ENCODE results near the gene FCRLA.
A peak's percentile ranks its signal among the peaks of the same experiment; 100 is the strongest.
"Not testable (repeated sequence)": the region's sequence is repeated elsewhere in the genome, so short reads cannot be mapped to it uniquely, and the experiment has no call there.

Gene FCRLA

GRCh38 chr1:161706113-161706481 is 932 bp upstream of the FCRLA start:
- DNase-seq (ENCODE audit: low read depth in 2 of 2): no peak

- no peak for DNase-seq (ENCODE audit: low read depth in 2 of 2)
Observed at GRCh38 chr1:161707503-161707902, 474 bp downstream of the FCRLA start.

- DNase-seq (ENCODE audit: low read depth in 2 of 2): no peak
Observed at GRCh38 chr1:161709373-161709772, 2.3 kb downstream of the FCRLA start.

- no peak for DNase-seq (ENCODE audit: low read depth in 2 of 2)
Observed at GRCh38 chr1:161710560-161710959, 3.5 kb downstream of the FCRLA start.

- DNase-seq (ENCODE audit: low read depth in 2 of 2): no peak
Observed at GRCh38 chr1:161718559-161719324, 11.7 kb downstream of the FCRLA start.

GRCh38 chr1:161719325-161719611 is 12.2 kb downstream of the FCRLA start:
- DNase-seq (ENCODE audit: low read depth in 2 of 2): no peak

GRCh38 chr1:161720422-161720821 is 13.4 kb downstream of the FCRLA start:
- DNase-seq (ENCODE audit: low read depth in 2 of 2): no peak

GRCh38 chr1:161720956-161721737 is 14.1 kb downstream of the FCRLA start, which contains the start of gene FCRLB:
Gene FCRLB, plus strand, starts transcription at chr1:161721544. Its CDS starts 1,129 bp downstream, at chr1:161722673.
- no peak for DNase-seq (ENCODE audit: low read depth in 2 of 2)

GRCh38 chr1:161721738-161722343 is 14.8 kb downstream of the FCRLA start:
- DNase-seq (ENCODE audit: low read depth in 2 of 2): no peak

GRCh38 chr1:161722406-161722805 is 15.4 kb downstream of the FCRLA start:
- DNase-seq (ENCODE audit: low read depth in 2 of 2): no peak

- DNase-seq (ENCODE audit: low read depth in 2 of 2): no peak
Observed at GRCh38 chr1:161723459-161724141, 16.6 kb downstream of the FCRLA start.

- not testable (repeated sequence) for DNase-seq (ENCODE audit: low read depth in 2 of 2)
Observed at GRCh38 chr1:161725258-161725907, 18.4 kb downstream of the FCRLA start.

GRCh38 chr1:161725908-161726472 is 19.0 kb downstream of the FCRLA start:
- DNase-seq (ENCODE audit: low read depth in 2 of 2): peak in 1 of 2 donors; percentile 10

- peak; percentile 61 to 62 for DNase-seq (ENCODE audit: low read depth in 2 of 2)
Observed at GRCh38 chr1:161726473-161727255, 19.6 kb downstream of the FCRLA start.

GRCh38 chr1:161727256-161727924 is 20.4 kb downstream of the FCRLA start:
- DNase-seq (ENCODE audit: low read depth in 2 of 2): peak in 1 of 2 donors; percentile 18

GRCh38 chr1:161728376-161729226 is 21.6 kb downstream of the FCRLA start:
- DNase-seq (ENCODE audit: low read depth in 2 of 2): no peak

GRCh38 chr1:161730050-161730564 is 23.1 kb downstream of the FCRLA start:
- peak in 1 of 2 donors; percentile 18 for DNase-seq (ENCODE audit: low read depth in 2 of 2)

GRCh38 chr1:161731241-161731640 is 24.2 kb downstream of the FCRLA start:
- no peak for DNase-seq (ENCODE audit: low read depth in 2 of 2)
